Stomach (tissue), 9 donors: ENCODE measurements around the gene RAET1G. TPM values are rescaled to one million over a fixed set of nuclear protein-coding genes. Genes with fewer than 3 reads are reported as not detected.

Experiments used
- DNase-seq, 2 donors: peaks; one replicate each; pipeline versions ENCODE4 v3.0.0 to v3.0.0-alpha.2; 2013 to 2019
- H3K27ac ChIP-seq, 5 donors: fragments of 200-600 bp in 4 of 5; sonication (generic) in 4 of 5; one replicate each; pipeline ENCODE4 v1.5.1; 2013 to 2019; ENCODE audit warnings: mild to moderate bottlenecking in 1 of 5, moderate library complexity in 1 of 5
- H3K27me3 ChIP-seq, 3 donors: fragments of 200-600 bp; sonication (generic); one replicate each; pipeline ENCODE4 v1.5.1; 2017 to 2019; ENCODE audit warnings: mixed run types in 1 of 3
- H3K36me3 ChIP-seq, 4 donors: fragments of 200-600 bp; sonication (generic); 1 replicate in 3 of 4; 2 replicates in 1 of 4; pipeline ENCODE4 v1.5.1; 2016 to 2019
- H3K4me1 ChIP-seq, 4 donors: fragments of 200-600 bp; sonication (generic); one replicate each; pipeline ENCODE4 v1.5.1; 2016 to 2019
- H3K4me3 ChIP-seq, 4 donors: fragments of 200-600 bp; sonication (generic) in 3 of 4; one replicate each; pipeline ENCODE4 v1.5.1; 2016 to 2019; ENCODE audit warnings: mild to moderate bottlenecking in 1 of 4
- H3K9me3 ChIP-seq, 4 donors: fragments of 200-600 bp; sonication (generic); one replicate each; pipeline ENCODE4 v1.5.1; 2016 to 2019
- EP300 ChIP-seq: sonication (generic); formaldehyde crosslinking; IDR thresholded peaks from one replicate; pipeline ENCODE4 v1.6.1; 2017; ENCODE audit warnings: antibody characterized with exemption
- POLR2A ChIP-seq, 4 donors: fragments of 450-650 bp; IDR thresholded peaks; one replicate each; pipeline ENCODE4 v1.6.1; 2016; ENCODE audit warnings: antibody characterized with exemption in 4 of 4, control low read depth in 2 of 4, mild to moderate bottlenecking in 1 of 4, moderate library complexity in 1 of 4
- POLR2AphosphoS5 ChIP-seq, 3 donors: sonication (generic); formaldehyde crosslinking; IDR thresholded peaks; one replicate each; pipeline ENCODE4 v1.6.1; 2016; ENCODE audit warnings: antibody characterized with exemption in 3 of 3
- WGBS, 5 donors: extraction: QIAGEN DNeasy Blood & Tissue Kit in 3 of 5; methylation state at CpG; one replicate each; pipeline versions ENCODE4 v1.1.5 to v1.1.7; 2013 to 2018; 5-methylcytosine and 5-hydroxymethylcytosine counted together
- intact Hi-C: fragments of 100-400 bp; cut with DNase I; formaldehyde crosslinking; loops from one replicate; pipeline ENCODE4 v1.15.1; 2023; ENCODE audit warnings: low total_unique reads
- polyA plus RNA-seq, 3 donors: library from polyadenylated mRNA; stranded (reverse); fragments of 200-250 nt; gene quantifications; one replicate each; pipeline ENCODE4 v1.2.3, GENCODE V29; 2013
- total RNA-seq, 5 donors: library from RNA; depleted of rRNA; stranded (reverse); fragments of >200 nt; gene quantifications; one replicate each; pipeline versions ENCODE4 v1.1.0 to v1.2.3, GENCODE V29; 2014 to 2016
- TF ChIP-seq, protein P1 (sequence below), 7 experiments: fragments of 450-650 bp in 4 of 7; fragments of 200-600 bp in 3 of 7; sonication (generic) in 3 of 7; IDR thresholded peaks; one replicate each; pipeline ENCODE4 v1.5.1; 2016 to 2019; ENCODE audit warnings: antibody characterized with exemption in 7 of 7, control low read depth in 2 of 7, mild to moderate bottlenecking in 1 of 7
- donor health status: healthy with polysubstance abuse.
- donor health status: Bipolar disorder and iron deficiency.
- donor health status: healthy.

RAET1G gene
- total and polyA plus RNA-seq, 8 donors, result 0.89 to 3.1 TPM; not detected in 6

DNA sequence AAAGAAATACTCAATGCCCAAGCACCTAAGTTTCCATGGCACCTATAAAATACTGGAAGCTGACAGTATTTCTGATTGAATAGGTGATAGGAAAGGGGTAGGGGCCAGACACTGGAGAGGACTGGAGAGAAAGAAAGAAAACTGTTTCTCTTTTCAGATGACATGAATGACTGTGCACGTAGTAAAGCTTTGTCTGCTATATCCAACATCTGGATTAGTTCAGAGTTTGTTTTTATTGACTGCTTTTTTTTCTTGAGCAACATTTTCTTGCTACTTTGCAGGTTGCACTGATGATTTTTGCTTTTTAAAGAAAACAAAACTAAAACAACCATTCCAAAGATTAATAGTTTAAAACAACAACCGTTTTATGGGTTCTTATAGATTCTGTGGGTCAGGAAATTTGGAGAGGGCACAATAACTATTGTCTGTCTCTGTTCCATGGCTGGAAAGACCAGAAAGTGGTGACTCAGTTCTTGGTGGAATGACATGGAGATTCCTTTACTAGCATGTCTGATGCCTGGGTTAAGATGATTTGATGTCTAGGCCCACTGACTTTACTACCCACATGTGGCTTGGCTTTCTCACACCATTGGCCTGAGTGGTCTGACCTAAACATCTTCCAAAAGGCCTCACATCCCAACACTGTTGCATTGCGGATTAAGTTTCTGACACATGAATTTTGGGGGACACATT lies 46.5 kb downstream of the RAET1G start:
- no peak overlapping the region for H3K4me3 ChIP-seq
- H3K9me3 ChIP-seq, result no peaks in the 10 kb centered on the region
- TF ChIP-seq EP300 (no peak), POLR2AphosphoS5 (IDR thresholded peaks at IDR 0.05) (no peak), POLR2A (IDR thresholded peaks at IDR 0.05) (no peak)
- TF ChIP-seq, protein P1, sequence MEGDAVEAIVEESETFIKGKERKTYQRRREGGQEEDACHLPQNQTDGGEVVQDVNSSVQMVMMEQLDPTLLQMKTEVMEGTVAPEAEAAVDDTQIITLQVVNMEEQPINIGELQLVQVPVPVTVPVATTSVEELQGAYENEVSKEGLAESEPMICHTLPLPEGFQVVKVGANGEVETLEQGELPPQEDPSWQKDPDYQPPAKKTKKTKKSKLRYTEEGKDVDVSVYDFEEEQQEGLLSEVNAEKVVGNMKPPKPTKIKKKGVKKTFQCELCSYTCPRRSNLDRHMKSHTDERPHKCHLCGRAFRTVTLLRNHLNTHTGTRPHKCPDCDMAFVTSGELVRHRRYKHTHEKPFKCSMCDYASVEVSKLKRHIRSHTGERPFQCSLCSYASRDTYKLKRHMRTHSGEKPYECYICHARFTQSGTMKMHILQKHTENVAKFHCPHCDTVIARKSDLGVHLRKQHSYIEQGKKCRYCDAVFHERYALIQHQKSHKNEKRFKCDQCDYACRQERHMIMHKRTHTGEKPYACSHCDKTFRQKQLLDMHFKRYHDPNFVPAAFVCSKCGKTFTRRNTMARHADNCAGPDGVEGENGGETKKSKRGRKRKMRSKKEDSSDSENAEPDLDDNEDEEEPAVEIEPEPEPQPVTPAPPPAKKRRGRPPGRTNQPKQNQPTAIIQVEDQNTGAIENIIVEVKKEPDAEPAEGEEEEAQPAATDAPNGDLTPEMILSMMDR (IDR thresholded peaks at IDR 0.05), result no peak
- H3K36me3 ChIP-seq, result no peaks in the 10 kb centered on the region
- intact Hi-C loops, result no loop called here
- WGBS, 5 donors, result 75 to 85% (median 83%) methylated on average over 3 of the region's 3 CpGs
- no peak for DNase-seq
- H3K27ac ChIP-seq, result no peak overlapping the region
- H3K27me3 ChIP-seq, result peaks cover 0 to 3% (median 0%) of the 10 kb centered on the region in 3 donors
- no peaks in the 10 kb centered on the region for H3K4me1 ChIP-seq

DNA sequence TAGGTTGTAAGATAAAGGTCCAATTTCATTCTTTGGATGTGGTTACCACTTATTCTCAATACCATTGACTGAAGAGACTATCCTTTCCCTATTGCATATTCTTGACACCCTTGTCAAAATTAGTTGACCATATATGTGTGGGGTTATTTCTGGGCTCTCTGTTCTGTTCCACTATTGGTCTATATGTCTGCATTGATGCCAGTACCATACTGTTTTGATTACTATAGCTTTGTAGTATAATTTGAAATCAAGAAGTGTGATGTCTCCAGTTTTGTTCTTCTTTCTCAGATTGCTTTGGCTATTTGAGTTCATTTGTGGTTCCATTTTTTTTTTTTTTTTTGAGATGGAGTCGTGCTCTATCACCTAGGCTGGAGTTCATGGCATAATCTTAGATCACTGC lies 50.7 kb downstream of the RAET1G start:
- 76 to 93% (median 78%) methylated on average over 1 of the region's 1 CpG for WGBS, 5 donors
- intact Hi-C loops, result no loop called here
- peaks cover 0 to 3% (median 0%) of the 10 kb centered on the region in 3 donors for H3K27me3 ChIP-seq
- no peak for DNase-seq
- TF ChIP-seq POLR2AphosphoS5 (IDR thresholded peaks at IDR 0.05), result no peak
- TF ChIP-seq, protein P1 (IDR thresholded peaks at IDR 0.05), result no peak
- TF ChIP-seq POLR2A (IDR thresholded peaks at IDR 0.05), result no peak
- no peak for TF ChIP-seq EP300
- H3K4me3 ChIP-seq, result no peak overlapping the region
- no peak overlapping the region for H3K27ac ChIP-seq
- H3K9me3 ChIP-seq, result no peaks in the 10 kb centered on the region
- no peaks in the 10 kb centered on the region for H3K4me1 ChIP-seq
- H3K36me3 ChIP-seq, result no peaks in the 10 kb centered on the region

DNA sequence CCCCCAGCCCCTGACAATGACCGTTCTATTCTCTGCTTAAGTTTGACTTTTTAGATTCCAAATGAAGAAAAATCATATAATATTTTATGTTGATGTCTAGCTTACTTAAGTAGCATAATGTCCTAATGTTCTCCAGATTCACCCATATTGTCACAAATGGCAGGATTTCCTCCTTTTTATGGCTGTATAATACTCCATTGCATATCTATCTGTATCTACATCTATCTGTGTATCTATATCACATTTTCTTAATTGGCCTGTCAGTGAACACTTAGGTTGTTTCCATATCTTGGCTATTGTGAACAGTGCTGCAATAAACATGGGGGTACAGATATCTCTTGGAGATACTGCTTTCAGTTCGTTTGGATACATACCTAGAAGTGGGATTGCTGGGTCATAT lies 51.7 kb downstream of the RAET1G start:
- WGBS, 5 donors, result 80 to 93% (median 84%) methylated on average over 2 of the region's 2 CpGs
- no peak overlapping the region for H3K27ac ChIP-seq
- no peaks in the 10 kb centered on the region for H3K4me1 ChIP-seq
- H3K9me3 ChIP-seq, result no peaks in the 10 kb centered on the region
- peaks cover 0 to 3% (median 0%) of the 10 kb centered on the region in 3 donors for H3K27me3 ChIP-seq
- H3K36me3 ChIP-seq, result no peaks in the 10 kb centered on the region
- intact Hi-C loops, result no loop called here
- no peak for DNase-seq
- no peak for TF ChIP-seq POLR2A (IDR thresholded peaks at IDR 0.05)
- no peak for TF ChIP-seq EP300
- TF ChIP-seq, protein P1 (IDR thresholded peaks at IDR 0.05), result no peak
- H3K4me3 ChIP-seq, result no peak overlapping the region

DNA sequence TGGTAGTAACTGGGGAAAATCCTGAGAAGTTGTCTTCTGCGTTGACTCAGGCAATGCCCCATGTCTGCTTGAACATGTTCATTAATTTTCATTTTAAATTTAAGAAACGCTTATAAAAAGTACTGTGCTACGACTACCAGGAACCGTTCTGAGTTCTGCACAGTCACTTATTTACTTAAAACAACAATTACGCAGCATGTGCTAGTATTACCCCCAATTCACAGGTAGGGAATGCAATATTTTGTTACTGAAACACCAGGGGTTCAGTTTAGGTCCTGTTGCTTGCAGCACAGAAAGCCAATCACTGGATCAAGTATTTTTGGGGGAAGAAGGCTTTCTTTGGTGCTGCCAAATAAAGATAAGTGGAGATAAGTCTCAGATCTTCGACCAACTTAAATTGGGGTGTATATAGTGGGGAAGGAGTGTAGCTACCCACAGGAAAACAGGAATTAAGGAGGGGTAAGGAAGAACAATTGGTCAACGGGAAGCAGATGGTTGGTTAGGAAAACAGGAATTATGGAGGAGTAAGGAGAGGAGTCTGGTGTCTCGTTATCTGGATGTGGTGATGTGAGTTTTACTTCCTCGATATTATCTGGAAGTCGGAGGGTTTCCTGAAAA lies 53.5 kb downstream of the RAET1G start:
- WGBS, 5 donors, result 73 to 80% (median 77%) methylated on average over 10 of the region's 10 CpGs
- intact Hi-C loops, result no loop called here
- Histone ChIP-seq H3K27me3 (no peaks in the 10 kb centered on the region), H3K4me3 (no peak overlapping the region), H3K36me3 (no peaks in the 10 kb centered on the region), H3K9me3 (no peaks in the 10 kb centered on the region), H3K27ac (no peak overlapping the region), H3K4me1 (peaks cover 4 to 11% (median 9%) of the 10 kb centered on the region in 4 donors)
- TF ChIP-seq, protein P1 (IDR thresholded peaks at IDR 0.05), result no peak
- TF ChIP-seq POLR2AphosphoS5 (IDR thresholded peaks at IDR 0.05), result no peak
- TF ChIP-seq EP300, result no peak
- no peak for TF ChIP-seq POLR2A (IDR thresholded peaks at IDR 0.05)
- DNase-seq, result no peak
